Colonic mucosa (tissue), 4 donors: ENCODE data around the gene NPIPB6. TPM values are rescaled to one million over a fixed set of nuclear protein-coding genes. Genes with fewer than 3 reads are reported as not detected.
A peak's percentile ranks its signal among the peaks of the same experiment; 100 is the strongest.
"Not testable (repeated sequence)": the region's sequence is repeated elsewhere in the genome, so short reads cannot be mapped to it uniquely, and the experiment has no call there.

Experiments used
- DNase-seq: peaks from one replicate; pipeline ENCODE4 v3.0.0-alpha.2; 2020
- H3K27ac ChIP-seq: fragments of 200-600 bp; one replicate; pipeline ENCODE4 v1.8.0; 2021
- H3K27me3 ChIP-seq: fragments of 200-600 bp; one replicate; pipeline ENCODE4 v1.8.0; 2021
- H3K36me3 ChIP-seq: fragments of 200-600 bp; one replicate; pipeline ENCODE4 v1.8.0; 2021
- H3K4me1 ChIP-seq: fragments of 200-600 bp; one replicate; pipeline ENCODE4 v1.8.0; 2021; ENCODE audit warnings: mild to moderate bottlenecking
- H3K4me3 ChIP-seq: fragments of 200-600 bp; one replicate; pipeline ENCODE4 v1.8.0; 2021
- H3K9ac ChIP-seq, 2 donors: one replicate each; pipeline ENCODE4 v1.7.0; 2013; ENCODE audit warnings: control low read depth in 2 of 2, low read depth in 2 of 2, low read length in 2 of 2
- H3K9me3 ChIP-seq: fragments of 200-600 bp; one replicate; pipeline ENCODE4 v1.8.0; 2021
- CTCF ChIP-seq: fragments of 200-600 bp; IDR thresholded peaks from one replicate; pipeline ENCODE4 v1.8.0; 2022; ENCODE audit warnings: antibody characterized with exemption, mild to moderate bottlenecking
- intact Hi-C: fragments of 100-400 bp; cut with DNase I; formaldehyde crosslinking; loops from one replicate; pipeline ENCODE4 v1.14.1; 2022
- total RNA-seq, 2 donors: library from RNA; stranded (reverse); fragmentation: NEBNext Ultra II Directional in 1 of 2; extraction: Animal tissue kit (Norgen Biotek cat#: 25700) in 1 of 2; gene quantifications; one replicate each; pipeline ENCODE4 v1.2.1, GENCODE V29; 2021
- donor health status: healthy.
- donor health status: DM: no; HTN: no; CAD: no.
- donor health status: DM: no; HTN: no; CAD: no.

NPIPB6 gene
- total RNA-seq, 2 donors from 2014 or later = 0.42 to 1.2 TPM

- H3K27me3 ChIP-seq, H3K27ac ChIP-seq, intact Hi-C loops, H3K9ac ChIP-seq, H3K9me3 ChIP-seq, H3K4me1 ChIP-seq, H3K4me3 ChIP-seq, H3K36me3 ChIP-seq, DNase-seq: not testable (repeated sequence)
Observed at GRCh38 chr16:28336940-28337710, 26.2 kb downstream of the NPIPB6 start.

- H3K36me3 ChIP-seq, H3K27me3 ChIP-seq, intact Hi-C loops, H3K4me1 ChIP-seq, H3K27ac ChIP-seq, DNase-seq, H3K4me3 ChIP-seq, H3K9me3 ChIP-seq, H3K9ac ChIP-seq: not testable (repeated sequence)
Observed at GRCh38 chr16:28335678-28336077, 27.6 kb downstream of the NPIPB6 start.

- H3K27me3 ChIP-seq, H3K4me1 ChIP-seq, DNase-seq, H3K27ac ChIP-seq, H3K36me3 ChIP-seq, H3K4me3 ChIP-seq, H3K9me3 ChIP-seq, intact Hi-C loops, H3K9ac ChIP-seq: not testable (repeated sequence)
Observed at GRCh38 chr16:28332632-28333031, 30.7 kb downstream of the NPIPB6 start.

- H3K4me1 ChIP-seq, DNase-seq, intact Hi-C loops, H3K9me3 ChIP-seq, H3K4me3 ChIP-seq, H3K27ac ChIP-seq, H3K27me3 ChIP-seq, H3K9ac ChIP-seq, H3K36me3 ChIP-seq: not testable (repeated sequence)
Observed at GRCh38 chr16:28330981-28331380, 32.3 kb downstream of the NPIPB6 start.

- DNase-seq, H3K27ac ChIP-seq, intact Hi-C loops, H3K9me3 ChIP-seq, H3K4me3 ChIP-seq, H3K4me1 ChIP-seq, H3K9ac ChIP-seq, H3K36me3 ChIP-seq, H3K27me3 ChIP-seq: not testable (repeated sequence)
Observed at GRCh38 chr16:28330232-28330631, 33.1 kb downstream of the NPIPB6 start.

GRCh38 chr16:28326881-28327610 lies 36.3 kb downstream of the NPIPB6 start:
- H3K4me1 ChIP-seq = no peaks in the 10 kb centered on the region
- H3K27ac ChIP-seq = no peak overlapping the region
- H3K27me3 ChIP-seq = no peaks in the 10 kb centered on the region
- TF ChIP-seq CTCF = peak; percentile 75
- H3K9me3 ChIP-seq = no peaks in the 10 kb centered on the region
- intact Hi-C loops = no loop called here
- no peaks in the 10 kb centered on the region for H3K36me3 ChIP-seq
- peak; percentile 60 for DNase-seq
- H3K9ac ChIP-seq = no peak overlapping the region
- no peak overlapping the region for H3K4me3 ChIP-seq

GRCh38 chr16:28324887-28325279 lies 38.4 kb downstream of the NPIPB6 start:
- Histone ChIP-seq H3K4me3 (no peak overlapping the region), H3K4me1 (no peaks in the 10 kb centered on the region), H3K9me3 (no peaks in the 10 kb centered on the region), H3K27me3 (no peaks in the 10 kb centered on the region), H3K36me3 (no peaks in the 10 kb centered on the region), H3K9ac (no peak overlapping the region), H3K27ac (no peak overlapping the region)
- no peak for TF ChIP-seq CTCF
- intact Hi-C loops = loop anchor here (5.0 kb wide), 1 partner anchor 53 kb away; no protein-coding TSS in a partner anchor
- DNase-seq = no peak
